Measurements from ENCODE around the gene SCUBE1. TPM values are rescaled to one million over a fixed set of nuclear protein-coding genes. Genes with fewer than 3 reads are reported as not detected.

SCUBE1 gene
- total RNA-seq, 3 donors from 2014 or later (not counting 1 experiment from before 2014, with no cell fraction given) = 0.05 to 1.2 (median 0.11) TPM

GRCh38 chr22:43387815-43388214, 44.6 kb upstream of the SCUBE1 start:
- H3K4me3 Mint-ChIP-seq = no peak overlapping the region
- Histone ChIP-seq H3K9me3 (ENCODE audit: control insufficient read depth, insufficient read depth, low read length) (no peaks in the 10 kb centered on the region), H3K27ac (ENCODE audit: low read length) (no peak overlapping the region), H3K36me3 (ENCODE audit: control insufficient read depth, insufficient read depth, low read length) (no peaks in the 10 kb centered on the region), H3K27me3 (ENCODE audit: control insufficient read depth, insufficient read depth, low read length) (peaks cover 13% of the 10 kb centered on the region), H3K4me3 (ENCODE audit: low read length) (no peak overlapping the region), H3K4me1 (ENCODE audit: control insufficient read depth, insufficient read depth, low read length) (peaks cover 6% of the 10 kb centered on the region)
- ATAC-seq (no peak), DNase-seq (no peak)
- no peak overlapping the region for H3K27ac Mint-ChIP-seq
- intact Hi-C loops (cut with micrococcal nuclease) = loop anchor here (5.0 kb wide), 1 partner anchor 1239 kb away; no protein-coding TSS in a partner anchor
- 63% methylated on average over 6 of the region's 7 CpGs for WGBS (ENCODE audit: insufficient coverage)
- H3K4me1 Mint-ChIP-seq = peaks cover 0 to 6% of the 10 kb centered on the region in 2 donors
- no peaks in the 10 kb centered on the region for H3K9me3 Mint-ChIP-seq
- no peaks in the 10 kb centered on the region for H3K36me3 Mint-ChIP-seq
- H3K27me3 Mint-ChIP-seq (ENCODE audit: low read depth in 2 of 2) = peaks cover 25 to 48% of the 10 kb centered on the region in 2 donors
- TF ChIP-seq CTCF (IDR thresholded peaks at IDR 0.05) = no peak

GRCh38 chr22:43385770-43386641, 42.8 kb upstream of the SCUBE1 start:
- no peak overlapping the region for H3K4me3 Mint-ChIP-seq
- H3K9me3 Mint-ChIP-seq = no peaks in the 10 kb centered on the region
- TF ChIP-seq CTCF (IDR thresholded peaks at IDR 0.05) = peak; percentile 84
- no peaks in the 10 kb centered on the region for H3K36me3 ChIP-seq (ENCODE audit: control insufficient read depth, insufficient read depth, low read length)
- intact Hi-C loops (cut with micrococcal nuclease) = loop anchor here (1.0 to 5.0 kb wide), 4 partner anchors 39 to 1241 kb away; no protein-coding TSS in a partner anchor
- no peaks in the 10 kb centered on the region for H3K9me3 ChIP-seq (ENCODE audit: control insufficient read depth, insufficient read depth, low read length)
- peak; percentile 87 to 94 (median 92) for ATAC-seq
- no peaks in the 10 kb centered on the region for H3K36me3 Mint-ChIP-seq
- H3K27me3 Mint-ChIP-seq (ENCODE audit: low read depth in 2 of 2) = peaks cover 35 to 66% of the 10 kb centered on the region in 2 donors
- peaks cover 12% of the 10 kb centered on the region for H3K4me1 ChIP-seq (ENCODE audit: control insufficient read depth, insufficient read depth, low read length)
- DNase-seq = peak; percentile 73 to 86
- no peak overlapping the region for H3K4me3 ChIP-seq (ENCODE audit: low read length)
- H3K4me1 Mint-ChIP-seq = peaks cover 0 to 6% of the 10 kb centered on the region in 2 donors
- no peak overlapping the region for H3K27ac Mint-ChIP-seq
- 11% methylated on average over 20 of the region's 20 CpGs for WGBS (ENCODE audit: insufficient coverage)
- peaks cover 13% of the 10 kb centered on the region for H3K27me3 ChIP-seq (ENCODE audit: control insufficient read depth, insufficient read depth, low read length)
- H3K27ac ChIP-seq (ENCODE audit: low read length) = no peak overlapping the region

- Mint-ChIP-seq H3K9me3 (no peaks in the 10 kb centered on the region), H3K36me3 (no peaks in the 10 kb centered on the region), H3K4me3 (no peak overlapping the region), H3K4me1 (peaks cover 0 to 6% of the 10 kb centered on the region in 2 donors), H3K27me3 (ENCODE audit: low read depth in 2 of 2) (peaks cover 46 to 78% of the 10 kb centered on the region in 2 donors), H3K27ac (no peak overlapping the region)
- peaks cover 12% of the 10 kb centered on the region for H3K4me1 ChIP-seq (ENCODE audit: control insufficient read depth, insufficient read depth, low read length)
- no peak for ATAC-seq
- H3K36me3 ChIP-seq (ENCODE audit: control insufficient read depth, insufficient read depth, low read length) = no peaks in the 10 kb centered on the region
- no peak for DNase-seq
- no peaks in the 10 kb centered on the region for H3K9me3 ChIP-seq (ENCODE audit: control insufficient read depth, insufficient read depth, low read length)
- H3K4me3 ChIP-seq (ENCODE audit: low read length) = no peak overlapping the region
- WGBS (ENCODE audit: insufficient coverage) = 72% methylated on average over 5 of the region's 5 CpGs
- H3K27me3 ChIP-seq (ENCODE audit: control insufficient read depth, insufficient read depth, low read length) = peaks cover 18% of the 10 kb centered on the region
- H3K27ac ChIP-seq (ENCODE audit: low read length) = no peak overlapping the region
- intact Hi-C loops (cut with micrococcal nuclease) = loop anchor here (1.0 to 5.0 kb wide), 4 partner anchors 38 to 1242 kb away; no protein-coding TSS in a partner anchor
- no peak for TF ChIP-seq CTCF (IDR thresholded peaks at IDR 0.05)
These were observed 41.7 kb upstream of the SCUBE1 start for GRCh38 chr22:43384863-43385262.
